GM18951 (cell line): Measurements from ENCODE around the gene MRPL38.
A peak's percentile ranks its signal among the peaks of the same experiment; 100 is the strongest.

Experiments
- POLR2A ChIP-seq: IDR thresholded peaks from 4 replicates; pipeline ENCODE4 v1.6.1; 2011; ENCODE audit warnings: mild to moderate bottlenecking; ENCODE audit not compliant: insufficient read length, insufficient read depth; ENCODE audit errors: extremely low read depth
- in situ Hi-C: fragments of 300-500 bp; cut with MboI; formaldehyde crosslinking; loops from one replicate; pipeline ENCODE4 v1.12.0; 2022; ENCODE audit warnings: low sequenced_read_pairs, mixed read lengths, inconsistent platforms; ENCODE audit not compliant: unreplicated experiment

Gene MRPL38

DNA sequence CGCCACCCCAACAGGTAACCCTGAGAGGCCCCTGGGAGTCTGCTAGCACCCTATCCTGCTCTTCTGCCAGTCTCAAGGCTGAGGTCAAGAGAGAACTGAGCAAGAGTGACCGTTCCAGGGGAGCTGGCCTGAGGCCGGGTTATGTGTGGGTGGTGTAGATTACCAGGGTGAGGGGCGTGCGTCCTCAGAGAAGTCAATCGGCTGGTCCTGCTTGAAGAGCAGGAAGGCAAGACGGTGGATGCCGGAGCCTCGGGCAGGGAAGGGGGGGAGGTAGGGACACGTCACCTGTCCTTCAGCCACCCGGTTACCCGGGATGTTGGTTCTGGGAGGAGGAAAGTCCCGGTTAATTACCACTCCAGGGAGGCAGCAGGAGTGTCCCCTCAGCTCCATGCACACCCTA lies 5.3 kb downstream of the MRPL38 start:
- in situ Hi-C loops = no loop called here
- no peak for TF ChIP-seq POLR2A

DNA sequence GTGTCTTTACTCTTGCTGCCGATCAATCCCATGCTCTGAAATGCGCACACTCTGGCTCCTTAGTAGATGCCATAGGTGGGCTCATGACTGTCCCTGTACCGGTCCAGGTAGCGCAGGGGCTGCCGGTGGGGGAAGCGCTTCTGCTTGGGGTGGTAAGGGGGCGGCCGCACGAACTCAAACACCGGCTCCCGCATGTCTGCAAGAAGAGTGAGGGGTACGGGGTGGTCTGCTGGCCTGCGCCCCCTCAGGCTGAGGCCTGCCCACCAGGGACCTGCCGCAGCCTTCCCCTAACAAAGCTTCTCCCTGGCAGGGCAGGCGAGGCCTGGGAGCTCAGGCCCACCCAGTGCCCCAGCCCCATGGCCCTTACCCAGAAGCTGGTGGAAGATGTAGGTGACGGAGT lies 5.9 kb downstream of the MRPL38 start:
- in situ Hi-C loops = no loop called here

DNA sequence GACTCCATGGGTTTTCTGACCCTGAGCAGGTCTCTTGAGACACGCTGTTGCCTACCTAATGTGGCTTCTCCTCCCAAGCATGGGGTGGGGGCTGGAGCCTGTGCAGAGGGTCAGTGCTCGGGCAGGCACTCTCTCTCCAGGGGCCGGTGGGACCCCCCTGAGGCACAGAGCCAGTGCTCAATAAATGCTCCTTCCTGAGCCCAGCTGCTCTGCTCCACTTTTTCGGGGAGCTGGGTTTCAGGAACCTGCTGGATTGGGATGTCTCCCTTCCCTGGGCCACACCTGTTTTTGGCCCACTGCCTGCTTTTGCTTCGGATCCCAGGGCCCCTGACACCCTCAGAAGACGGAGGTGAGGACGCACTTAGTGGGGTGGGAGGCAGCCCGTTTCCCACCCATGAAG lies 6.6 kb downstream of the MRPL38 start:
- no peak for TF ChIP-seq POLR2A
- in situ Hi-C loops = no loop called here

More for the DNA sequence above, 5.9 kb downstream of the MRPL38 start:
- no peak for TF ChIP-seq POLR2A

DNA sequence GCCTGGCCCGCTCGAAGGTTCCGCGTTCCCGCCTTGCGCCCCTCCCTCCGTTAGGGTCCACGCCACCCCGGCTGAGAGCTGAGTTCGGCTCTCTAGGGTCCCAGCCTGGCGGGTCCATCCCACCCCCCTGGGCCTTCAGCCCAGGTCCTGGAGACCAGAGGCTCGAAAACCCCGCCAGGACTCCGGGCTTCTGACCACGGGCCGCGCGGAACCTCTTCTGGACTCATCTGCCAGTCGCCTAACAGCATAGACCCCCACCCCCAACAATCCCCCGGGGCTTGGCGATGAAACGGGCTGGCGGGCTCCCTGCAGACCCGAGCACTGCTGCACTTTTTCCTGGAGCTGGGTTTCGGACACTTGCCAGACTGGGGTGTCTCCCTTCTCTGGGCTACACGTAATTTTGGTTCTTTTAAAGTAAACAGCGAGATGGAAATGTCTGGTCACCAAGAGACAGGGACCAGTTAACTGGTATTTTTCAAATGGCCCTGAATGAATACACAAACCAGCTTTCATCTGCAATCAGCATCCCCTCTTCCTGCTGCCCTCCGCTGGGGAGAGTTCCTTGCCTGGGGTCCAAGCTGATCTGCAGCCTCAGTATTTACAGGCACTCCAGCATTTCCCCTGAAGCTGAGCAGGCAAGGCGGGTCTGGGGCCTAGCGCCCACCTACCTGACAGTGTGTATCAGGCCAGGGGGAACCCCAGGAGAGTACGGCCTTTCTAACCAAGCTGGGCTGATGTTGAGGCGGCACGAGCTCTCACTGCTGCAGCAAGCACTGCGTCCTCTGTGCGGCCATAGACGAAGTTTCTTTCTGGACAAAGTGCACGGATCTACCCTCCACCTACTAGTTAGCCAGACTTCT lies 7.3 kb downstream of the MRPL38 start:
- in situ Hi-C loops = no loop called here

DNA sequence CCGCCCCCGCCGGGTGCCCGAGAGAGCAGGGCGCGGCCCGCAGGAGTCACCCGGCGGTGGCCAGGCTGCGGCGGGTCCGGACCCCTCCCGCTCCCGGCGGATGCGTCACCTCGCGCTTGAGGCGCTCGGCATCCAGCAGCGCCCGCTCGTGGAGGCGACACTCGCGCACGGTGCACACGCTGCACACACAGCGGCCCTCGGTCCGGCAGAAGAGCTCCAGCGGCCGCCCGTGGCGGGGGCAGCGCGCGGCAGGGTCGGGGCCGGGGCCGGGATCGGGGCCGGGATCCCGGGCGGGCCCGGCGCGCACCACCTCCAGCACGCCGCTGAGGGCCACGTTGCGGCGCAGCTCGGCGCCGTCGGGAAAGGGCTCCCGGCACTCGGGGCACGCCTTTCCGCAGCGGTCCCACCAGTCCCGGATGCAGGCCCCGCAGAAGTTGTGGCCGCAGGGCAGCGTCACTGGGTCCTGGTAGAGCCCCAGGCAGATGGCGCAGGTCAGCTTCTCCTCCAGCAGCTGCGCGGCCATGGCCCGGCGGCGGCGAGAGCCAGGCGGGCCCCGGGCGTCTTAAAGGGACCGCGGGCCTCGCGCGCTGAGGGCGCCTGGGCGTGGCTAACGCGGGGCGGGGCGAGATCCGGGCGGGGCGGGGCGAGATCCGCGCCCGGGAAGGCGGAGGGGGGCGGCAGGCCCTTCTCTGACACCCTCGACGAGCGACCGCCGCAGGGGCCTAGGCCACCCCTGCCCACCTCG lies 8.1 kb downstream of the MRPL38 start, which contains the start of gene TRIM65:
TRIM65 (minus strand) TSS at position 537 of the 745 bp plus-strand sequence; CDS start at position 523, 14 bp downstream.
- TF ChIP-seq POLR2A = peak; percentile 86
- in situ Hi-C loops = no loop called here

More for the DNA sequence above, 7.3 kb downstream of the MRPL38 start:
- no peak for TF ChIP-seq POLR2A

DNA sequence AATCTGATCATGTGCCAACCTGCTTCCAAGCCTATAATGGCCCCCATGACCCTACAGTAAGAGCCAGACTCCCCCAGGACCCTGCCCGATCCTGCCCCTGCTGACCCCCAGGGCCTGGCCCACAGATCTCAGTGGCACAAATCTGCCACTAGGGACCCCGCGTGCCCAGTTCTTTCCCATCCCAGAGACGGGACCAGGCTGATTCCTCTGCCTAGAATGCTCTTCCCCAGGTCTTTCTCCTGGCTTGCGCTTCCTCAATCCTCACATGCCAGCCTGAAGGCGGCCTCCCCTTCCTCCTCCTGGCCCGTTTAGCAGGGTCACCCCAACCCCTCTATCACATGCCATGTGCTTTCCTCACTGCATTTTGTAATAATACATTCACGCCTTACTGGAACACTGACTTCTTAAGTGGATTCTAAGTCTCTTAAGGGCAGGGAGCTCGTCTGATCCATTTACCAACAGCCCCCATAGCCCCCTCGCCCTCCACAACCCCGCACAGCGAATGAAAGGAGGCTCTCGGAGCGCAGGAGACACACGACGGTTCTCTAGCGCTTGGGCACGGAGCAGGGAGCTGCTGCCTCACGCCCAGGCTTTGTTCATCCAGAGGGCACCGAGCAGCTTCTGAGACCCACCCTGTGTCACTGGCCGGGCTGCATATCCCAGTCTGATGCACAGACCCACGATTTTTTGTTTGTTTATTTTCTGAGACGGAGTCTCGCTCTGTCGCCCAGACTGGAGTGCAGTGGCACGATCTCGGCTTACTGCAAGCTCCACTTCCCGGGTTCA lies 9.1 kb downstream of the MRPL38 start:
- TF ChIP-seq POLR2A = no peak
- in situ Hi-C loops = no loop called here

DNA sequence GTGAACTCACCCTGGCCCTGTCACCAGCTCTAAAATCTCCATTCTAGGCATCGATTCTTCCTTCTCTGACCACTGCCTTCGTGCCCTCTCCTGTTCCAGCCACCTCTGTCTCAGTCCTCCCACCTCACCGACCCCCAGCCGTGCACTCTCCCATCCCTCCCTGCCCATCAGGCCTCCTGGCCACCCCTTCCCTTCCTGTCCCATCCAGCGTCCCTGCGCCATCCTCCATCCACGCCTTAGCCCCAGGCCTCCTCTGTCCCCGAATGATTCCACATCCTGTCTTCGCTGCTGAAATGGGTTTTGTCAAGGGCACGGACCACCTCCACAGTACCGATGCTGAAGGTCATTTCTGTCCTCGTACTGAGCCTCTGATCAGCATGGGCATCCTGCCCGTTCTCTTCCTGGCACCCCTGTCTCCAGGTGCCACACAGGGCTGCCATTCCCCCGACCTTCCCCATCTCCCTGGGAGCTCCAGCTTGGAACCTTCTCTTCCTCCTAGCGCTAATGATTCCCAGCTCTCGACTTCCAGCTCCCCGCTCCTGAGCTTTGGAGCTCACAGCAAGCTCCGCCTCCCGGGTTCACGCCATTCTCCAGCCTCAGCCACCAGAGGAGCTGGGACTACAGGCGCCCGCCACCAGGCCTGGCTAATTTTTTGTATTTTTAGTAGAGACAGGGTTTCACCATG lies 10.5 kb downstream of the MRPL38 start:
- in situ Hi-C loops = no loop called here
- TF ChIP-seq POLR2A = no peak

DNA sequence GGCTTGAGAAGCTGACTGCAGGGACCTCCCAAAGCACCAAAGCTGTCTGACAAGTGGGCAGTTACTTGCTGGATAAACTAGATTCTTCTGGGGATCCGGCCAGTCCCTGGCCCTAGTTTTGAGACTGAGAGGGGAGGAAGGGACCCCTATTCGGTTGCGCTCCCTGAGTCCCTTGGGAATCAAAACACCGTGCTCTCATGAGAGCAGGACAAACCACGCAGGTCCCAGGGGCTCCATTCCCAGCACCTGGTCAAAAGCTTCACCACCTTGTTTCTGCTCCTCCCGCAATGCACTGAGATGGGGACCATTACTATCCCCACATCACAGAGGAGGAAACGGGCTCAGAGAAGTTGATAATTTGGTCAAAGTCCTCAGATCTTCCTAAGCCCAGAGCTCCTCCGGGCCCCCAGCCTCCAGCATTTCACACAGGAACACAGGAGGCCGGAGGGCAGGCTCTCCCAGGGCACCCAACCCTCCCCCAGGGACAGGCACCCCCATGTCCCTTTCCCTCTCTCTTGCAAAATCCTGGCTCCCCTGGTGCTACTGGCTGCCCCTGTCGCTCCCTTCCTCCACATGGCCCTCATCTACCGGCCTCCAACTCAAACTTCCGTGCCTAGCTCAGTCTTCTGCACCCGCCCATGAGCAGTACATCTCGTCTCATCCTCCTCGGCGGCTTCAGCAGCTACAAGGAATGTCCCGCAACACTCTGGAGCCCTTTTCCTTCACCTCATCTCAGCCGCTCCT lies 11.2 kb downstream of the MRPL38 start:
- in situ Hi-C loops = no loop called here

DNA sequence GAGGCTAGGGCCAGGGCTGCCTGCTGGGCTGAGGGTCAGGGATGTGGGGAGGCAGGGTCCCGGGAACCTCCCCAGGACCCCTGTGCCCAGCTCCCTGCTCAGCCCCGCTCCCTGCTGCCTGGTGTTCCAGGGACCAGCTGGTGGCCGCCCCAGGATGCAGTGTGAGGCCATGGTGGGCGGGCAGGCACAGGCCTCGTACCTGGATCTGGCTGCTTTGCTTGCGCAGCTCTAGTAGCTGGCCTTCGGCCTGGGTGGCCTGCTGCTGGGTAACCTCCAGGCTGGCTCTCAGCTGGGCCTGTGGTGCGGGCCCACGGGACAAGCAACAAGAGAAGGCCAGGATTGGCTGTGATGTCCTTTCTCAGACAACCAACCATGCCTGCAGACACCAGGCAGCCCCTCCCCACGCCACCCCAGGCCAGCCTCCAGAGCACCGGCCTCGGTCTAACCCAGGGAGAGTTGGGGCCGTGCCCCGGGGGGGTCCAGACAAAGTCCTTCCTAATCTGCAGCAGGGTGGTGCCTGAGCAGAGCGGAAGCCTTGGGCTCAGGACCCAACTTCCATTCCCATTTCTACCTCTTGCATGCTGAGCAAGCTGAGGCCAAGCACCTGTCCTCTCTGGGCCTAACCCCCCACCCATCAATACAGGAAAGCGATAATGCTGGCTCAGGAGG lies 12.0 kb downstream of the MRPL38 start:
- no peak for TF ChIP-seq POLR2A
- in situ Hi-C loops = no loop called here

More for the DNA sequence above, 11.2 kb downstream of the MRPL38 start:
- no peak for TF ChIP-seq POLR2A

DNA sequence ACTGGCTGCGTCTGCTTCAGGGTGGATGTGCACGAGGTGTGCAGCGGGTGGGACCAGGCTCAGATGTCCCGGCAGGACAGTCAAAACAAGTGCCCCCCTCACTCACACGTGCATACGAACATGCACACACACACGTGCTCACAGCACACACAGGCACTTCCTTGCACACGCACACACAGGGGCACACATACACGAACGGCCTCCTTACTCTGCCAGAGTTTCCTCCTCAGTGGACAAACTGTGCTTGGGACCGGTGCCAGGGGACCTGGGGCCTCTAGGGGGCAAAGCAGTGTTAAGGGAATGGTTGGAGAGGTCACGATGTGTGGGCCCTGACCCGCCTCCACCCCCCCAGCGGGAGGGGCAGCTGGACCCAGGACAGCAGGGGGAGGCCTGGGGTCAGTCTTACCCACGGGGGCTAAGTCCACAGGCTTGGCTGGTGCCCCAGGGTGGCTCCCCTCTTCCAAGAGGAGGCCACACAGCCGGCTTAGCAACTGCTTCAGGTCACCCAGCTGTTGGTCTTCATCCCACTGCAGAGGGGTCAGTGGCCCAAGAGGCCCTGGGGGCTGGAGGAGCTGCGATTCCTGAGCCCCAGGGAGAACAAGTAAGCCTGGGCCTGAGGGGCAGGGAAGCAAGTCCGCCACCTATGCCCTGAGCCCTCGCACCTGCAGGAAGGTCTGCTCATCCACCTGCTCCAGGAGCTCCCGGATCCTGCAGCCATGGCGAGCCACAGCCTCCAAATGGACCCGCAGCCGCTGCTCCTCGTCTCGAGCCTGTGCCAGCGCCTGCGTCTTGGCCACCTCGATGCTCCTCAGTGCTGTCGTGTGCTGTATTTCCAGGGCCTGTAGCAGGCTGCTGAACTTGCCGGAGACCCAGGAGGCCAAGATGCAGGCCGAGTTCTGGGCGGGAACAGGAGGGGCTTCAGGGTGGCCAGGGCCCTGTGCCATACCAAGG lies 12.8 kb downstream of the MRPL38 start:
- no peak for TF ChIP-seq POLR2A
- in situ Hi-C loops = no loop called here
